Stimulated activated CD8-positive, alpha-beta memory T cell treated with anti-CD3 and anti-CD28 coated beads, Interleukin-12 subunit alpha, Interleukin-12 subunit beta, amount 100 ng/mL, for 4 hours (primary cell): ENCODE measurements around the gene MAP4K3.
"Not testable (repeated sequence)": the region's sequence is repeated elsewhere in the genome, so short reads cannot be mapped to it uniquely, and the experiment has no call there.

Source experiments
- DNase-seq: peaks from one replicate; pipeline ENCODE4 v3.0.0-alpha.2; 2020; ENCODE audit warnings: low read depth

Gene MAP4K3

DNA sequence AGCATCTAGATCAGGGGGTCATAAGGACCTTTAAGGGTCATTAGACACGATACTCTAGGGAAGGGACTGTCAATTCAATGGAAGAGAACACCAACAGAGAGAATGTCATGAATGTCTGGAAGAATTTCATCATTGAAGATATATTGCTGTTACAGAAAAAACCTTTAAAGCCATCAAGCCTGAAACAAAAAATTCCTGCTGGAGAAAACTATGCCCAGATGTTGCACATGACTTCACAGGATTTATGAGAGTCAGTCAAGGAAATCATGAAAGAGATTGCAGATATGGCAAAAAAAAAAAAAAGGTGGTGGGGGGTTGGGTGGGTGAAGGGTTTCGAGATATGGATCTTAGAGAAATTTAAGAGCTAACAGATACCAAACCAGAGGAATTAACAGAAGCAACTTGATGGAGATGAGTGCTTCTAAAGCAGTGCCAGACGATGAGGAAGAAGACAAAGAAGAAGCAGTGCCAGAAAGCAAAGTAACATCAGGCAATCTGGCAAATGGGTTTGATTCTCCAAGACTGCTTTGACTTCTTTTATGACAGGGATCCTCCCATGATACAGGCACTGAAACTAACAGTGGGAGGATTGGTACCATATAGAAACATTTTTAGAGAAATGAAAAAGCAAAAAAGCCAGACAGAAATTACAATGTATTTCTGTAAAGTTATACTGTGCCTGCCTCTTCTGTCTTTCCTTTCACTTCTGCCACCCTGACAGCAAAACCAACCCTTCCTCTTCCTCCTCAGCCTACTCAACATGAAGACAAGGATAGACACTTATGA, 28.5 kb downstream of the MAP4K3 start:
- DNase-seq = no peak

GRCh38 chr2:39407516-39408296, 29.4 kb downstream of the MAP4K3 start:
- no peak for DNase-seq

- DNase-seq = no peak
These were observed 31.7 kb downstream of the MAP4K3 start for GRCh38 chr2:39405364-39405763.

DNA sequence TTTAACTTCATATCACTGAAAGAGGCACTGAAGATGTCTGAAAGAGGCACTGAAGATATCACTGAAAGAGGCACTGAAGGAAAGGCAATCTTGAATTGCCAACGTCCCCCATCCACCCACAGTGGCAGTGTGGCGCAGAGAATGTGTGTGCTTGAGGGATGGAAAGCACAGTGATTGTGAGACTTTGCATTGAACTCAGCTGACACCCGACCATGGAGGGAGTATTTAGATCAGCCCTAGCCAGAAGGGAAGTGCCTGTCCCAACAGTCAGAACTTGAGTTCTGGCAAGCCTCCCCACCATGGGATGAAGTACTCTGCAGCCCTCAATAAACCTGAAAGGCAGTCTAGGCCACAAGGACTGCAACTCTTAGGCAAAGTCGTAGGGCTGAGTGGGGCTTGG, 33.8 kb downstream of the MAP4K3 start:
- no peak for DNase-seq

DNA sequence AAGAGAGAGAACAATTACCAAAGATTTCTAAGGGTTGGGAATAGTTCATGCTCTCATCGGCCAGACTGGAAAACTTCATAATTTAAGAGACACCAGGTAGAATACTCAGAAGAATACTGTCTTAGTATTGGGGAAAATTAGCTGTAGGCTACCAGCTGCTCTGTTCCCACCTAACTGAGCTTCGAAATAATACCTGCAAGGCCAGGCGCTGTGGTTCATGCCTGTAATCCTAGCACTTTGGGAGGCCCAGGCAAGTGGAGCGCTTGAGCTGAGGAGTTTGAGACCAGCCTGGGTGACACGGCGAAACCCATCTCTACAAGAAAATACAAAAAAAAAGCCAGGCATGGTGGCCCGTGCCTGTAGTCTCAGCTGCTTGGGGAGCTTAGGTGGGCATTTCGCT, 35.8 kb downstream of the MAP4K3 start:
- no peak for DNase-seq

DNA sequence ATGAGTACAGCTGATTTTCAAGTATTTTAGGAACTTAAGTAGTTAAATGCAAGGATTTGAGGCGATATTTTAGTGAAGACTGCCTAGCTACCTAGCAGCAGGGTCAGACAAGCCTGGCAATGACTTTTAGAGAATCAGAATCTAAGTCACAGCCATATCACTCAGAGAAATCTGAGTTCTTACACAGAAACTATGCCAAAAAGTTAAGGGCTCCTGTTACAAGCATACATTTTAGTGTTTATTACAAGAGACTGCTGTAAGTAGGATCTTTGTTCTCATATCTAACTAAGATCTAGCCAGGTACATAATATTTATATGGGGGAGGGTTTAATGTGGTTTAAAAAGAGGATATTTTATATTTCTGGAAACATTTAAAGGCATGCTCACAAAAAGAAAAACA, 37.5 kb downstream of the MAP4K3 start:
- no peak for DNase-seq

DNA sequence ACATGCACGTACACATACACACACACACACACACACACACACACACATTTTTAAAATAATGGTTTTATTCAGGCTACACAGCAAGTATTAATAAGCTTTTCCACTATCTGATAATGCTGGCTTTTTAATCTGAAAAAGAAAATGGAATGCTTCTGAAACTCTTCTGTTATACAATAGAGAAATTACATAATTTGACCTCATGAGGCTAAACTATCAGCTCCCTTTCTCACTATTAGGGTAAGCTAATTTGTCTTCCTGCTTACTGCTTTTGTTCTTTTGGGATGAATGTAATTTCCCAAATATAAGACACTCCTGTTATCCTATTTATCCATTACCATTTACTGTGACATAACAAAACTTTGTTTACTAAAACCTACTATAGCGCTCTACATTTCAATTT, 41.8 kb downstream of the MAP4K3 start:
- no peak for DNase-seq

GRCh38 chr2:39394516-39394961, 42.5 kb downstream of the MAP4K3 start:
- DNase-seq = no peak

DNA sequence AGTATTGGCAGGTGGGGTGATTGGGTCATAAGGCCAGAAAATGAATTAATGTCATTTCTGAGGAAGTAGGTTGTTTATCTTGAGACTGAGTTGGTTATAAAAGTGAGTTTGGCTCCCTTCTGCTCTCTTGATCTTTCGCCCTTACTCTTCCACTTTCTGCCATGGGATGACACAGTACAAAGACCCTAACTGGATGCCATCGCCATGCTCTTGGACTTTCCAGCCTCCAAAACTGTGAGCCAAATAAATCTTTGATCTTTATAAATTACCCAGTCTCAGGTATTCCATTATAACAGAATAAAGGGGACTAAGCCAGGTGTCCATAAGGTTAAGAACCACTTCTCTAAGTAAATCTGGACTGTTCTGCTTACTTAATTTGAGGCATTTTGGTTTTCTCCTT, 44.4 kb downstream of the MAP4K3 start:
- DNase-seq = no peak

GRCh38 chr2:39390216-39390615, 46.9 kb downstream of the MAP4K3 start:
- no peak for DNase-seq

DNA sequence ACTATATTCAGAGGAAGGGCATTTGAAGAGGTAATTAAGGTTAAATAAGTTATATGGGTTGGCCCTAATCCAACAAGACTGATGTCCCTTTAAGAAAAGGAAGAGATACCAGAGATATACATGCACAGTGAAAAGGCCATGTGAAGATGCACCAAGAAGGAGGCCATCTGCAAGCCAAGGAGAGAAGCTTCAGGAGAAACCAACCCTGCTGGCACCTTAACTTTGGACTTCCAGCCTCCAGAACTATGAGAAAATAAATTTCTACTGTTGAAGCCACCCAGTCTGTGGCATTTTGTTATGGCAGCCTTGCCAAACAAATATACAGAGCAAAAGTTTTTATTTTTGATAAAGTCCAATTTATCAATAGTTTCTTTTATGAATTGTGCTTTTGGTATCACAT, 51.0 kb downstream of the MAP4K3 start:
- no peak for DNase-seq

- no peak for DNase-seq
These were observed 51.9 kb downstream of the MAP4K3 start for GRCh38 chr2:39385172-39385571.

DNA sequence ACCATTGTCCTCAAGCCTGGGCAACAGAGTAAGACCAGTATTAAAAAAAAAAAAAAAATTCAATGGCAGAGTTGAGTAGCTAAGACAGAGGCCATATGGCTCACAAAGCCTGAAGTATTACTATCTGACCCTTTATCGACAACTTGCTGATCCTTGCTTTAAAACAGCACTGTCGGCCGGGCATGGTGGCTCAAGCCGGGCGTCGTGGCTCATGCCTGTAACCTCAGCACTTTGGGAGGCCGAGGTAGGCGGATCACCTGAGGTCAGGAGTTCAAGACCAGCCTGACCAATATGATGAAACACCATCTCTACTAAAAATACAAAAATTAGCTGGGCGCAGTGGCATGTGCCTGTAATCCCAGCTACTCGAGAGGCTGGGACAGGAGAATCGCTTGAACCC, 53.0 kb downstream of the MAP4K3 start:
- DNase-seq = not testable (repeated sequence)

DNA sequence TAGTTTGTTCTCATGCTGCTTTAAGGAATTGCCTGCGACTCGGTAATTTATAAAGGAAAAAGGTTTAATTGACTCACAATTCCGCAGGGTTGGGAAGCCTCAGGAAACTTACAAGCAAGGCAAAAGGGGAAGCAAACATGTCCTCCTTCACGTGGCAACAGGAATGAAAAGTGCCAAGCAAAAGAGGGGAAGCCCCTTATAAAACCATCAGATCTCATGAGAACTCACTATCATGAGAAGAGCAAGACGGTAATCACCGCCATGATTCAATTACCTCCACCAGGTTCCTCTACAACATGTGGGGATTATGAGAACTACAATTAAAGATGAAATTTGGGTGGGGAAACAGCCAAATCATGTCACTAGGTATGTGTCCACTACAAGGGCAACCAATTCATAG, 53.9 kb downstream of the MAP4K3 start:
- DNase-seq = no peak

- no peak for DNase-seq
These were observed 55.4 kb downstream of the MAP4K3 start for GRCh38 chr2:39381653-39382052.

GRCh38 chr2:39380525-39381150, 56.4 kb downstream of the MAP4K3 start:
- DNase-seq = no peak

DNA sequence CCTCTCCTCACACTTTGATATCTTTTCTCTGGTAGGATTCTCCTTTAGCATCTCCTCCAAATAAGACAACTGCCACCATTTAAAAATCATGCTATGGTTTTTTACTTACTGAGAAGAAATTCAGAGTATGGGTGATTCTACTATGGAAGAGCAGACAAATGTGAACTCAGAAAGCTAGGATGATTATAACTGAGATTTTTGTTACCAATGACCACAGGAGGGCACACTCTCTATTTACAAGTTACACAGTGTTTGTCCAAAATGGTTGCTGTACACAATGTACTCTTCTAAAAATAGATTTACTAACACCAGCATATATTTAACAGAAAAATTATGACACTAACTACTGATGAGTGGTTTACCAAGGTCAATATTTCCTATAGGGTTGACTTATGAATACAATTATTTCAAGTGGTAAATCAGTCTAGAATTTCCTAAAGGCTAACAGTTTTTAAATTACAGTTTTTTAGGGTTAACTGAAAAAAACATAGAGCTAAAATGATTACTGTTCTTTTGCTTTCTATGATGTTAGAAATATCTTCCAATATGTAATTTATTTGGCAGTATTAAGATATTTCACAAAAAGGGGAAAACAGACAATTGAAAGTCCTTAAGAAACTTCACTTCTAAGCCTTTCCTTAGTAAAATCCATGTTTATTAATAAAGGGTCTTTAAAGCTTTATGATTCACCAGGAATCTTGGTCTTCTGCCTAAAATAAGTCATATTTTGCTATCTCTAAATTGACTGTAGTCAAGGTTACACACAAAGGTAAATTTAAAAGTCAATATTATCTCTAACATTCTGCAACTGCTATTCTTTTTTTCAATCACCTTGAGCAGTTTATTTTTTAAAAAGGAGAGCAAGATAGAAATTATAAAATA, 57.2 kb downstream of the MAP4K3 start:
- no peak for DNase-seq

- no peak for DNase-seq
These were observed 58.1 kb downstream of the MAP4K3 start for GRCh38 chr2:39378968-39379367.

- no peak for DNase-seq
These were observed 59.7 kb downstream of the MAP4K3 start for GRCh38 chr2:39377226-39377939.

DNA sequence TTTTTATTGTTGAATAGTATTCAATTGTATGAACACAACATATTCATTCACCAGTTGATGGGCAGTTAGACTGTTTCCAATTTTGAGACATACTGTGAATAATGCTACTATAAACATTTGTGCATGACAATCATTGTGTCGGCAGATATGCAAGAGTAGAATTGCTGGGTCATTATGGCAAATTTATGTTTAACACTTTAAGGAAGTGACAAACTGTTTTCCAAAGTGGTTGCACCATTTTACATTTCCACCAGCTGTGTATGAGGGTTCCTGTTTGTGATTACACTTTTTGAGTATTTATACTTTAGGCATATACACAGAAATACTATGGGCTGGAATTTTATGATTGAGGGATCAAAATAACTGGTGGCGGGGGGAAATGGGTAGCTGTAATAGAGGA, 61.2 kb downstream of the MAP4K3 start:
- DNase-seq = no peak

GRCh38 chr2:39373181-39373802, 63.8 kb downstream of the MAP4K3 start:
- DNase-seq = no peak
